ENCODE data around the gene ANXA11. TPM values are rescaled to one million over a fixed set of nuclear protein-coding genes. Genes with fewer than 3 reads are reported as not detected.

ANXA11 gene
- total and polyA plus RNA-seq, 7 donors = 63.2 to 323 (median 109) TPM

- intact Hi-C loops (cut with DNase I) = no loop called here
- Histone ChIP-seq H3K4me1 (peaks cover 0 to 93% (median 79%) of the 10 kb centered on the region in 4 donors), H3K27me3 (no peaks in the 10 kb centered on the region), H3K4me3 (no peak overlapping the region), H3K9me3 (no peaks in the 10 kb centered on the region), H3K27ac (peak overlapping the region; percentile 50 to 97 (median 96)), H3K36me3 (no peaks in the 10 kb centered on the region)
- 77 to 78% methylated on average over 14 of the region's 14 CpGs for WGBS, 2 donors
- TF ChIP-seq POLR2AphosphoS5 (IDR thresholded peaks at IDR 0.05) (no peak), EP300 (IDR thresholded peaks at IDR 0.05) (no peak), POLR2A (IDR thresholded peaks at IDR 0.05) (no peak)
- TF ChIP-seq, protein P1, sequence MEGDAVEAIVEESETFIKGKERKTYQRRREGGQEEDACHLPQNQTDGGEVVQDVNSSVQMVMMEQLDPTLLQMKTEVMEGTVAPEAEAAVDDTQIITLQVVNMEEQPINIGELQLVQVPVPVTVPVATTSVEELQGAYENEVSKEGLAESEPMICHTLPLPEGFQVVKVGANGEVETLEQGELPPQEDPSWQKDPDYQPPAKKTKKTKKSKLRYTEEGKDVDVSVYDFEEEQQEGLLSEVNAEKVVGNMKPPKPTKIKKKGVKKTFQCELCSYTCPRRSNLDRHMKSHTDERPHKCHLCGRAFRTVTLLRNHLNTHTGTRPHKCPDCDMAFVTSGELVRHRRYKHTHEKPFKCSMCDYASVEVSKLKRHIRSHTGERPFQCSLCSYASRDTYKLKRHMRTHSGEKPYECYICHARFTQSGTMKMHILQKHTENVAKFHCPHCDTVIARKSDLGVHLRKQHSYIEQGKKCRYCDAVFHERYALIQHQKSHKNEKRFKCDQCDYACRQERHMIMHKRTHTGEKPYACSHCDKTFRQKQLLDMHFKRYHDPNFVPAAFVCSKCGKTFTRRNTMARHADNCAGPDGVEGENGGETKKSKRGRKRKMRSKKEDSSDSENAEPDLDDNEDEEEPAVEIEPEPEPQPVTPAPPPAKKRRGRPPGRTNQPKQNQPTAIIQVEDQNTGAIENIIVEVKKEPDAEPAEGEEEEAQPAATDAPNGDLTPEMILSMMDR (IDR thresholded peaks at IDR 0.05) = no peak
- DNase-seq = no peak
Observed at GRCh38 chr10:80197972-80198916, 7.1 kb downstream of the ANXA11 start.

DNA sequence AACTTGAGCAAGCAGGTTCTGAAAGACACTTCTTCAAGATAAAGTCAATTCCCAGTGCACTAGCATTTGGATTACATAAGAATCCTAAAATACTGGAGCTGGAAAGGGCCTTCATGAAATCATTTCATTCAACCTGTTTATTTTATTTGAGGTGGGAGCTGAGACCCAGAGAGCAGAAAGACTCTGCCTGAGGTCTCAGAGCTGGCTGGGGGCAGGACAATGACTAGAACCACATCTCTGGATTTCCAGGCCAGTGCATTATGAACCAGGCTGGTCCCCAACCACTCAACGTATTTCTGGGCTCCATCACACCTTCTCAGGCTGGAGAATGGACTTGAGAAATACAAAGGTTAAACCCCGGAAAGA lies 8.4 kb downstream of the ANXA11 start:
- TF ChIP-seq POLR2A (IDR thresholded peaks at IDR 0.05) (no peak), EP300 (IDR thresholded peaks at IDR 0.05) (no peak), POLR2AphosphoS5 (IDR thresholded peaks at IDR 0.05) (no peak)
- TF ChIP-seq, protein P1 (IDR thresholded peaks at IDR 0.05) = no peak
- Histone ChIP-seq H3K4me1 (peaks cover 0 to 80% (median 68%) of the 10 kb centered on the region in 4 donors), H3K9me3 (no peaks in the 10 kb centered on the region), H3K27me3 (no peaks in the 10 kb centered on the region), H3K4me3 (no peak overlapping the region), H3K36me3 (no peaks in the 10 kb centered on the region), H3K27ac (peak overlapping the region; percentile 53 to 97 (median 60))
- WGBS, 2 donors = 15 to 67% methylated on average over 2 of the region's 2 CpGs
- intact Hi-C loops (cut with DNase I) = no loop called here
- no peak for DNase-seq

- intact Hi-C loops (cut with DNase I) = no loop called here
- 12 to 41% methylated on average over 8 of the region's 8 CpGs for WGBS, 2 donors
Observed at GRCh38 chr10:80196270-80196949, 8.9 kb downstream of the ANXA11 start.

GRCh38 chr10:80195046-80195574 lies 10.2 kb downstream of the ANXA11 start:
- peak overlapping the region in 2 of 4 donors; percentile 28 to 64 for H3K27ac ChIP-seq
- no peak for DNase-seq
- no peaks in the 10 kb centered on the region for H3K27me3 ChIP-seq
- no peaks in the 10 kb centered on the region for H3K36me3 ChIP-seq
- H3K4me1 ChIP-seq = peaks cover 0 to 64% (median 55%) of the 10 kb centered on the region in 4 donors
- no peak for TF ChIP-seq EP300 (IDR thresholded peaks at IDR 0.05)
- intact Hi-C loops (cut with DNase I) = no loop called here
- H3K9me3 ChIP-seq = no peaks in the 10 kb centered on the region
- H3K4me3 ChIP-seq = no peak overlapping the region
- WGBS, 2 donors = 80 to 81% methylated on average over 4 of the region's 4 CpGs

More at GRCh38 chr10:80196270-80196949, 8.9 kb downstream of the ANXA11 start:
- TF ChIP-seq, protein P1 (IDR thresholded peaks at IDR 0.05) = no peak
- TF ChIP-seq EP300 (IDR thresholded peaks at IDR 0.05) (no peak), POLR2AphosphoS5 (IDR thresholded peaks at IDR 0.05) (peak in 1 of 4 donors; percentile 12), POLR2A (IDR thresholded peaks at IDR 0.05) (peak in 1 of 2 donors; percentile 51)
- Histone ChIP-seq H3K36me3 (no peaks in the 10 kb centered on the region), H3K27me3 (no peaks in the 10 kb centered on the region), H3K9me3 (no peaks in the 10 kb centered on the region), H3K4me1 (peaks cover 0 to 75% (median 67%) of the 10 kb centered on the region in 4 donors), H3K27ac (peak overlapping the region; percentile 53 to 97 (median 60)), H3K4me3 (no peak overlapping the region)
- no peak for DNase-seq
